ENCODE results near the gene PAN2. TPM values are rescaled to one million over a fixed set of nuclear protein-coding genes. Genes with fewer than 3 reads are reported as not detected.
A peak's percentile ranks its signal among the peaks of the same experiment; 100 is the strongest.

Gene PAN2
- 10 to 100 TPM; 48.7 to 72.5 TPM for total RNA-seq

- peak within 1 kb of the TSS; percentile 96 for H3K27ac Mint-ChIP-seq
Measured at GRCh38 chr12:56333679-56334489, at the start of gene PAN2. TSS of gene PAN2 (minus strand) at chr12:56334000. CDS start at chr12:56333094, 906 bp downstream.

DNA sequence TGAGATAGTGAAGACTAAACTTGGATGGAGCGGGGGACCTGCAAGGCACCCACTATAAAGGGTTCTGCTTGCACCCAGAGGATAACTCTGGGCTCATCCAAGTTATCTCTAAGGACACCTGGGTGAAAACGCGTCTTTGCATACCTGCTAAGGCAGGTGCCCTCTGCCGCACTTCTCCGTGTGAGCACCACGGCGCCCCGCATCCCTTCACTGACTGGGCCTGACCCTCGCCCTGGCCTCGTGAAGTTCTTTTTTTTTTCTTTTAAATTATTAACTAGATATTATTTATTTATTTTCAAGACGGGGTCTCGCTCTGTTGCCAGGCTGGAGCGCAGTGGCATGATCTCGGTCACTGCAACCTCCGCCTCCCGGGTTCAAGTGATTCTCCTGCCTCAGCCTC is 48.8 kb upstream of the PAN2 start:
- ATAC-seq, result no peak
- CTCF ChIA-PET, result interaction anchor here (1.3 kb wide), 1 partner anchor 10 kb away, joined by 7 read pairs; no protein-coding TSS in a partner anchor
- H3K4me3 Mint-ChIP-seq, result no peak overlapping the region
- peaks cover 7% of the 10 kb centered on the region for H3K27me3 Mint-ChIP-seq
- H3K36me3 Mint-ChIP-seq, result no peaks in the 10 kb centered on the region
- H3K9me3 Mint-ChIP-seq (ENCODE audit: low read depth), result no peaks in the 10 kb centered on the region
- DNase-seq, result no peak
- no peaks in the 10 kb centered on the region for H3K4me1 Mint-ChIP-seq
- H3K27ac Mint-ChIP-seq, result no peak overlapping the region

More at GRCh38 chr12:56333679-56334489, at the start of gene PAN2:
- Mint-ChIP-seq H3K27me3 (no peaks in the 10 kb centered on the region), H3K9me3 (ENCODE audit: low read depth) (no peaks in the 10 kb centered on the region), H3K36me3 (peaks cover 2% of the 10 kb centered on the region), H3K4me1 (peaks cover 43% of the 10 kb centered on the region), H3K4me3 (peak within 1 kb of the TSS; percentile 89)
- CTCF ChIA-PET, result interaction anchor here (0.6 to 2.8 kb wide), 10 partner anchors 10 to 303 kb away, joined by 3 to 9 read pairs (median 4); partner anchors contain the start of genes CNPY2, CS, RNF41 and RPL41
- peak; percentile 96 for ATAC-seq
- DNase-seq, result peak; percentile 97

- no peaks in the 10 kb centered on the region for H3K36me3 Mint-ChIP-seq
- H3K4me1 Mint-ChIP-seq, result no peaks in the 10 kb centered on the region
- CTCF ChIA-PET, result interaction anchor here (0.8 to 1.9 kb wide), 2 partner anchors 38 to 86 kb away, joined by 4 read pairs; no protein-coding TSS in a partner anchor
- no peak overlapping the region for H3K27ac Mint-ChIP-seq
- H3K4me3 Mint-ChIP-seq, result no peak overlapping the region
- peaks cover 15% of the 10 kb centered on the region for H3K27me3 Mint-ChIP-seq
- DNase-seq (no peak), ATAC-seq (no peak)
- H3K9me3 Mint-ChIP-seq (ENCODE audit: low read depth), result peaks cover 5% of the 10 kb centered on the region
Measured at GRCh38 chr12:56377989-56378316, 44.2 kb upstream of the PAN2 start.

- H3K27me3 Mint-ChIP-seq, result peaks cover 15% of the 10 kb centered on the region
- ATAC-seq, result no peak
- DNase-seq, result no peak
- no peaks in the 10 kb centered on the region for H3K4me1 Mint-ChIP-seq
- H3K4me3 Mint-ChIP-seq, result no peak overlapping the region
- no peaks in the 10 kb centered on the region for H3K36me3 Mint-ChIP-seq
- CTCF ChIA-PET, result interaction anchor here (0.8 to 1.9 kb wide), 2 partner anchors 38 to 87 kb away, joined by 4 read pairs; no protein-coding TSS in a partner anchor
- H3K27ac Mint-ChIP-seq, result no peak overlapping the region
- H3K9me3 Mint-ChIP-seq (ENCODE audit: low read depth), result peaks cover 5% of the 10 kb centered on the region
Measured at GRCh38 chr12:56377310-56377988, 43.6 kb upstream of the PAN2 start.

GRCh38 chr12:56375598-56376434 is 42.0 kb upstream of the PAN2 start:
- no peak for ATAC-seq
- Mint-ChIP-seq H3K4me1 (no peaks in the 10 kb centered on the region), H3K36me3 (no peaks in the 10 kb centered on the region), H3K27me3 (peaks cover 17% of the 10 kb centered on the region), H3K27ac (no peak overlapping the region), H3K9me3 (ENCODE audit: low read depth) (peaks cover 5% of the 10 kb centered on the region), H3K4me3 (no peak overlapping the region)
- CTCF ChIA-PET, result no interaction called here
- no peak for DNase-seq

GRCh38 chr12:56374726-56375597 is 41.2 kb upstream of the PAN2 start:
- no peaks in the 10 kb centered on the region for H3K4me1 Mint-ChIP-seq
- H3K27ac Mint-ChIP-seq, result no peak overlapping the region
- no peak for DNase-seq
- CTCF ChIA-PET, result interaction anchor here (1.2 kb wide), 1 partner anchor 54 kb away, joined by 3 read pairs; no protein-coding TSS in a partner anchor
- peaks cover 15% of the 10 kb centered on the region for H3K27me3 Mint-ChIP-seq
- H3K9me3 Mint-ChIP-seq (ENCODE audit: low read depth), result peaks cover 5% of the 10 kb centered on the region
- no peak for ATAC-seq
- no peak overlapping the region for H3K4me3 Mint-ChIP-seq
- H3K36me3 Mint-ChIP-seq, result no peaks in the 10 kb centered on the region

GRCh38 chr12:56373515-56373914 is 39.7 kb upstream of the PAN2 start:
- Mint-ChIP-seq H3K27me3 (peaks cover 15% of the 10 kb centered on the region), H3K4me1 (no peaks in the 10 kb centered on the region), H3K4me3 (no peak overlapping the region), H3K27ac (no peak overlapping the region), H3K9me3 (ENCODE audit: low read depth) (peaks cover 5% of the 10 kb centered on the region), H3K36me3 (no peaks in the 10 kb centered on the region)
- CTCF ChIA-PET, result no interaction called here
- DNase-seq (no peak), ATAC-seq (no peak)

DNA sequence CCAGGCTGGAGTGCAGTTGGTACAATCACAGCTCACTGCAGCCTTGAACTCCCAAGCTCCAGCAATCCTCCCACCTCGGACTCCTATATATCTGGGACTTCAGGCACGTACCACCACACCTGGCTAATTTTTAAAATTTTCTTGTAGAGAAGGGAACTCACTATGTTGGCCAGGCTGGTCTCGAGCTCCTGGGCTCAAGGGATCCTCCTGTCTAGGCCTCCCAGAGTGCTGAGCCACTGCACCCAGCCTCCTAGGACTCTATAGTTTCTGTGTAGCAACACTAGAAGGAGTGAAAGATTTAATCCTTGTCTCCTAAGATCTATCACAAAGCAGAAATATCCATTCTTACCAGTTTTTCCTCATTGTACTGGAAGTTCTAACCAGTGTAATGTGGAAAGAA is 33.1 kb upstream of the PAN2 start:
- Mint-ChIP-seq H3K9me3 (ENCODE audit: low read depth) (no peaks in the 10 kb centered on the region), H3K36me3 (no peaks in the 10 kb centered on the region), H3K4me1 (no peaks in the 10 kb centered on the region), H3K27me3 (peaks cover 7% of the 10 kb centered on the region), H3K4me3 (no peak overlapping the region), H3K27ac (no peak overlapping the region)
- DNase-seq (no peak), ATAC-seq (no peak)
- CTCF ChIA-PET, result no interaction called here

DNA sequence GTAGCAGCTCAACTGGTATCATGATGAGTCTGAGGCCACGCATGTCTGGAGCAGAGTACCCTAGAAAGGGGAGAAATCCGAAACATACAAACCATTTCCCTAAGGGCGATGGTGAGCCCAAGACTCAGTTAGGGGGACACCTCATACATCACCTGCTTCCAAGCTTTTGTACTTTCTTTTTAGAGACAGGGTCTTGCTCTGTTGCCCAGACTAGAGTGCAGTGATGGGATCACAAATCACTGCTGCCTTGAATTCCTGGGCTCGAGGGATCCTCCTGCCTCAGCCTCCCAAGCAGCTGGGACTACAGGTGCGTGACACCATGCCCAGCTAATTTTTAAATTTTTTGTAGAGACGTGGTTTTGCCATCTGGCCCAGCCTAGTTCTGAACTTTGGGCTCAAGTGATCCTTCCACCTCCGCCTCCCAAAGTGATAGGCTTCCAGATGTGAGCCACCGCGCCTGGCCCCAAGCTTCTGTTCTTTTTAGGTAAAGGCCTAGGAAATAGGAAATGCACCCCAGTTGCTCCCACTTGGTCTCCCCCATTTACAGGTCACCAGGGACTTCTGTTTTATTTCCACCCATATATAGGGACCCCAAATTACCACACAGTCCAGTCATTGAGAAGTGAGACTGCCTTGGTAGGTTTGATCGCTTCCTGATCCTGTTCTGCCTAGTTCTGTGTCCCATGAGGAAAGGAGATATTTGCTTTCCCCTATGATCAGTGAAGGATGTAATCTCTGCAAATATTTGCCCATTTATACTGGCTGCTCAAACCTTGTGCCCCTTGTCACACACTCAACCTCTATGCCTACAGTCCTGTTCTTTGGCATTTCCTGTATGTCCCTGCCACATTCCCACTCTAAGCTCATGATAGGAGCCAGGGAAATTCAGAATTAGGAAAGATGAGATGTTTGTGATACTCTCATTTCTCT is 28.6 kb upstream of the PAN2 start, which contains the start of gene APOF:
TSS of gene APOF (minus strand) at position 728 of the 930 bp plus-strand sequence. CDS start at position 616, 112 bp downstream.
- Mint-ChIP-seq H3K36me3 (peaks cover 13% of the 10 kb centered on the region), H3K27ac (peak within 1 kb of the TSS; percentile 54), H3K27me3 (no peaks in the 10 kb centered on the region), H3K9me3 (ENCODE audit: low read depth) (no peaks in the 10 kb centered on the region), H3K4me3 (peak within 1 kb of the TSS; percentile 93), H3K4me1 (peaks cover 18% of the 10 kb centered on the region)
- DNase-seq, result no peak
- CTCF ChIA-PET, result interaction anchor here (1.0 to 4.6 kb wide), 4 partner anchors 29 to 244 kb away, joined by 4 to 21 read pairs (median 7); partner anchors contain the start of genes PAN2, SMARCC2 and ZC3H10
- no peak for ATAC-seq

- Mint-ChIP-seq H3K36me3 (peaks cover 15% of the 10 kb centered on the region), H3K27me3 (no peaks in the 10 kb centered on the region), H3K9me3 (ENCODE audit: low read depth) (no peaks in the 10 kb centered on the region), H3K27ac (peak overlapping the region; percentile 95), H3K4me1 (peaks cover 19% of the 10 kb centered on the region), H3K4me3 (peak overlapping the region; percentile 93)
- ATAC-seq (no peak), DNase-seq (no peak)
- CTCF ChIA-PET, result interaction anchor here (1.0 to 4.6 kb wide), 6 partner anchors 10 to 243 kb away, joined by 4 to 21 read pairs (median 6); partner anchors contain the start of genes PAN2, SMARCC2 and ZC3H10
Measured at GRCh38 chr12:56361487-56362129, 27.8 kb upstream of the PAN2 start.

Data from activated CD8-positive, alpha-beta memory T cell treated with anti-CD3 and anti-CD28 coated beads, Interleukin-2, amount 10 ng/mL, durations not matched to agents 7 days and 5 days (primary cell).